Tibial artery (tissue), 4 donors: ENCODE measurements around the gene TMEM229B.

Source experiments
- DNase-seq, 2 donors: peaks; one replicate each; pipeline ENCODE4 v3.0.0-alpha.2; 2019
- H3K27ac ChIP-seq, 2 donors: fragments of 200-600 bp; sonication (generic) in 1 of 2; 1 replicate in 1 of 2; 2 replicates in 1 of 2; pipeline ENCODE4 v1.5.1; 2018 to 2019; ENCODE audit warnings: mild to moderate bottlenecking in 1 of 2
- H3K27me3 ChIP-seq, 2 donors: fragments of 200-600 bp; sonication (generic) in 1 of 2; one replicate each; pipeline versions ENCODE4 v1.5.1 to v1.6.0; 2016 to 2019
- H3K36me3 ChIP-seq, 3 donors: fragments of 200-600 bp; sonication (generic) in 2 of 3; one replicate each; pipeline ENCODE4 v1.5.1; 2016 to 2019; ENCODE audit warnings: mild to moderate bottlenecking in 2 of 3
- H3K4me1 ChIP-seq, 4 donors: fragments of 200-600 bp; sonication (generic) in 2 of 4; 1 replicate in 3 of 4; 2 replicates in 1 of 4; pipeline ENCODE4 v1.5.1; 2016 to 2019
- H3K4me3 ChIP-seq, 2 donors: fragments of 200-600 bp; sonication (generic) in 1 of 2; 1 replicate in 1 of 2; 2 replicates in 1 of 2; pipeline ENCODE4 v1.5.1; 2018 to 2019; ENCODE audit warnings: mild to moderate bottlenecking in 2 of 2
- H3K9me3 ChIP-seq, 3 donors: fragments of 200-600 bp; sonication (generic) in 1 of 3; one replicate each; pipeline ENCODE4 v1.5.1; 2016 to 2019
- intact Hi-C: fragments of 100-400 bp; cut with DNase I; formaldehyde crosslinking; loops from one replicate; pipeline ENCODE4 v1.15.0; 2023; ENCODE audit warnings: low total_unique reads
- TF ChIP-seq, protein P1 (sequence below), 2 experiments: fragments of 200-600 bp in 1 of 2; fragments of 450-650 bp in 1 of 2; IDR thresholded peaks; one replicate each; pipeline ENCODE4 v1.5.1; 2017 to 2019; ENCODE audit warnings: antibody characterized with exemption in 2 of 2, mild to moderate bottlenecking in 1 of 2, moderate library complexity in 1 of 2

The TMEM229B gene

DNA sequence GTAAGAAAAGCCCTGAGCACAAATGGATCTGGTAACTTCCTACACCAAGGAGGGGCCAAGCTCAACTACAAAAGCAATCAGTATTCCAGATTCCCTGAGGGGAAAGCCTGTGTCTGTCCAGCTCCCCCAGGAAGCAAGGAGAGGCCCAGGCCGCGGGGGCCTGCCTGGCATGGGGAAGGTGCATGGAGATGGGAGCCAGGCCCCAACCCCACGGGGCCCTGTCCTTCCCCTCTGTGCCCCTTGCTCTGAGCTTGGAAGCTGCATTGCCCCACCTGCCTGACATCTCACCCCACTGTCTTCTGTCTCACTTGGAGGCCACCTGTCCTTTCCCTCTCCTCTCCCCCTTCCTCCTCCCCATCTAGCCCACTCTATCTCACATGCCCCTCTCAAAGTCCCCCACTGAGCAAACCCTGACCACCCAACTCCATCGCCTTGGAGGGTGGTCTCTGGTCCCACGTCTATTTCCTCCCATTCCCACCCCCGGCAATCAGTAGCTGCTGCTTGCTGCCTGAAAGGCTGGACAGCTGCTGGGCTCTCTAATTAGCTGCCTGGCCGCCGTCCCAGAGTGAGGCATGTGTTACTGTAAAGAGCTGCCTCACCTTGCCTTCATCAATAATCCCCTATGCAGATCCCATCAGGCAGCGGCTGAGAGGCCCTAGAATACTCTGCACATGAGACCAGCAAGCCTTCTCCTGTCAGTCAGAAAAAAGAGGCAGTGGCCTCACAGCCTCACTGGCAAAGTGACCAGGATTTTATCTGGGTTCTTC lies 3.4 kb upstream of the TMEM229B start:
- Histone ChIP-seq H3K4me1 (no peaks in the 10 kb centered on the region), H3K27ac (no peak overlapping the region), H3K27me3 (no peaks in the 10 kb centered on the region), H3K9me3 (peaks cover 3 to 19% (median 14%) of the 10 kb centered on the region in 3 donors), H3K4me3 (no peak overlapping the region), H3K36me3 (no peaks in the 10 kb centered on the region)
- intact Hi-C loops = no loop called here
- no peak for DNase-seq
- TF ChIP-seq, protein P1, sequence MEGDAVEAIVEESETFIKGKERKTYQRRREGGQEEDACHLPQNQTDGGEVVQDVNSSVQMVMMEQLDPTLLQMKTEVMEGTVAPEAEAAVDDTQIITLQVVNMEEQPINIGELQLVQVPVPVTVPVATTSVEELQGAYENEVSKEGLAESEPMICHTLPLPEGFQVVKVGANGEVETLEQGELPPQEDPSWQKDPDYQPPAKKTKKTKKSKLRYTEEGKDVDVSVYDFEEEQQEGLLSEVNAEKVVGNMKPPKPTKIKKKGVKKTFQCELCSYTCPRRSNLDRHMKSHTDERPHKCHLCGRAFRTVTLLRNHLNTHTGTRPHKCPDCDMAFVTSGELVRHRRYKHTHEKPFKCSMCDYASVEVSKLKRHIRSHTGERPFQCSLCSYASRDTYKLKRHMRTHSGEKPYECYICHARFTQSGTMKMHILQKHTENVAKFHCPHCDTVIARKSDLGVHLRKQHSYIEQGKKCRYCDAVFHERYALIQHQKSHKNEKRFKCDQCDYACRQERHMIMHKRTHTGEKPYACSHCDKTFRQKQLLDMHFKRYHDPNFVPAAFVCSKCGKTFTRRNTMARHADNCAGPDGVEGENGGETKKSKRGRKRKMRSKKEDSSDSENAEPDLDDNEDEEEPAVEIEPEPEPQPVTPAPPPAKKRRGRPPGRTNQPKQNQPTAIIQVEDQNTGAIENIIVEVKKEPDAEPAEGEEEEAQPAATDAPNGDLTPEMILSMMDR (IDR thresholded peaks at IDR 0.05) = no peak

DNA sequence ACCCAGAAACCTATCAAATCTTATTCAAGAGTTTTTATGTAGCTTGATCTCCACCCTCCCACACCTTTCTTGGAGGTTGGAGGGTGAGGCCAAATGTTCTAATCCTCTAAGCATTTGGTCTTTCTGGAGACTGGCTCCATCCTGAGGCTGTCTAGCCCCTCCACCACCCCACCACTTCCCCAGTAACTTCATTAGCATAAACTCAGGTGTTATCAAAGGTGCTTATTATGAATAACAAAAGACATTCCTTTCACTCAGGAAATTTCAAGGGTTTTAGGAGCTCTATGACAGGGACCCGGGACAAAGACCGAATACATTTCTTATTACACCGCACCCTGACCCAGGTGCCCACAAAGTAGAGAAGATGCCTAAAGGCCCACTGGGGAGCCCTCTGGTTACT lies 2.8 kb upstream of the TMEM229B start:
- H3K27me3 ChIP-seq = no peaks in the 10 kb centered on the region
- H3K27ac ChIP-seq = no peak overlapping the region
- intact Hi-C loops = no loop called here
- no peaks in the 10 kb centered on the region for H3K36me3 ChIP-seq
- TF ChIP-seq, protein P1 (IDR thresholded peaks at IDR 0.05) = no peak
- H3K4me3 ChIP-seq = no peak overlapping the region
- peaks cover 3 to 19% (median 14%) of the 10 kb centered on the region in 3 donors for H3K9me3 ChIP-seq
- DNase-seq = no peak
- no peaks in the 10 kb centered on the region for H3K4me1 ChIP-seq

DNA sequence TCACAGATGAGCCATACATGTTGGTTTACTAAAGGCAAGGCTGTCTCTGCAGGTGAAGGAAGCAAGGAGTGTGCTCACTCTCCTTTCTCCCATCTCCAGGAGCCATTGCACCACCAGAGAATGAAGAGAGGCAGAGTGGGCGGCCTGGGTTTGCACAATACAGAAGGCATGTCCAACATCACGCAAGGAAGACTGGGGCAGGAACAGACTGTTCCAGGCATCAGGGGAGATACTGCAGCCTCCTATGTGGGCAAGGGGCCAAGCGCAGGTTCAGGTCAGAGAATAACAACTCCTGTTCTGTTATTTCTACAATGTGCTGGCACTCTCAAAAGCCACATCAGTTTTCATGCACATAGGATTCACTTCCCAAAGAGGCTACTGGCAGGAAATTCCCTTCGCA lies 1.7 kb upstream of the TMEM229B start:
- H3K4me1 ChIP-seq = no peaks in the 10 kb centered on the region
- no peaks in the 10 kb centered on the region for H3K36me3 ChIP-seq
- H3K27ac ChIP-seq = no peak overlapping the region
- TF ChIP-seq, protein P1 (IDR thresholded peaks at IDR 0.05) = no peak
- no peak for DNase-seq
- peaks cover 3 to 19% (median 14%) of the 10 kb centered on the region in 3 donors for H3K9me3 ChIP-seq
- H3K27me3 ChIP-seq = no peaks in the 10 kb centered on the region
- no peak overlapping the region for H3K4me3 ChIP-seq
- intact Hi-C loops = no loop called here

DNA sequence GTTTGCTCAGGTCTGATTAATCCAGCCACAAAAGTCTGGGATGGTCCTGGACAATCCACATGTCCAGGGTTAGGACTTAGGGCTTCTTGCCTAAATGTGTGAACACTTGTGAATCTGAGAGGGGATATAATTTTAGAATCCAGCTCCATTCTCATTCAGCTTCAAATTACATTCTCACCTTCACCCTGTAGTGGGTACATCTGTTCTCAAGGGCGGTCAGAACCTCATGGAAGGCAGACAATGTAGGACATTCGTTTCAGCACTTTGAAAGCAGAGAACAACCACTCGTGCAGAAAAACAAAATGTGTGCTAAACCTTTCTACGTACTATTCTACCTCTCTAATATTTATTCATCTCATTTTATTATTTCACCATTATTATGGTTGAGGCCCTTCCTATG lies 1.2 kb downstream of the TMEM229B start:
- intact Hi-C loops = no loop called here
- TF ChIP-seq, protein P1 (IDR thresholded peaks at IDR 0.05) = no peak
- H3K4me1 ChIP-seq = no peaks in the 10 kb centered on the region

DNA sequence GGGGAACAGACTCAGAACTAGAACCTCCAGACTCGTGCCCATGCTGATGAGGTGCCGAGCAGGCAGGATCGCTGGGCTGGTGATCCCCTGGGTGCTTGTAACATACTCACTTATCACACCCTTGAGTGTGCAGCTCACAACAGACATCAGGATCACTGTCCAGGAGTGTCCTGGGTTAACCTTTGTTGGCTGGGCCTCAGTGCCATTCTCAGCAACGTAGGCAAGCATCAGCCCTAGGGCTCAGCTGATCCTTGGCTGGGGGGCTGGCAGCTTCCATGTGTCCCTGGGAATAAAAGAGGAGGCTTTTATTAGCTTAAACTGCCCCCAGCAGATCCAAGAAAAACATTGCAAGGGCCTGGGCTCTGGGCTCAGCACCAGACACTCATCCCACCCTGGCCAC lies 1.6 kb downstream of the TMEM229B start:
- TF ChIP-seq, protein P1 (IDR thresholded peaks at IDR 0.05) = no peak
- H3K4me1 ChIP-seq = no peaks in the 10 kb centered on the region
- peaks cover 0 to under 1% (median 0%) of the 10 kb centered on the region in 3 donors for H3K9me3 ChIP-seq
- DNase-seq = no peak
- no peak overlapping the region for H3K27ac ChIP-seq
- H3K4me3 ChIP-seq = no peak overlapping the region
- intact Hi-C loops = no loop called here
- H3K27me3 ChIP-seq = no peaks in the 10 kb centered on the region
- no peaks in the 10 kb centered on the region for H3K36me3 ChIP-seq

More for the DNA sequence above, 1.2 kb downstream of the TMEM229B start:
- no peak overlapping the region for H3K4me3 ChIP-seq
- no peaks in the 10 kb centered on the region for H3K36me3 ChIP-seq
- DNase-seq = no peak
- no peak overlapping the region for H3K27ac ChIP-seq
- H3K27me3 ChIP-seq = no peaks in the 10 kb centered on the region
- H3K9me3 ChIP-seq = peaks cover 0 to 3% (median 0%) of the 10 kb centered on the region in 3 donors
